Iris pigment epithelial cell (primary cell): Measurements from ENCODE around the gene LRRC47.
"Not testable (repeated sequence)": the region's sequence is repeated elsewhere in the genome, so short reads cannot be mapped to it uniquely, and the experiment has no call there.

Source experiments
- DNase-seq: peaks from one replicate; pipeline ENCODE4 v3.0.0-alpha.2; 2011; ENCODE audit warnings: low read depth

LRRC47 gene

GRCh38 chr1:3814771-3815561 lies 18.7 kb upstream of the LRRC47 start:
- no peak for DNase-seq

GRCh38 chr1:3814065-3814464 lies 17.8 kb upstream of the LRRC47 start:
- no peak for DNase-seq

- DNase-seq = no peak
Observed at GRCh38 chr1:3811595-3811911, 15.3 kb upstream of the LRRC47 start.

GRCh38 chr1:3810149-3810761 lies 14.0 kb upstream of the LRRC47 start:
- DNase-seq = not testable (repeated sequence)

- DNase-seq = no peak
Observed at GRCh38 chr1:3809680-3810079, 13.4 kb upstream of the LRRC47 start.

GRCh38 chr1:3807769-3808168 lies 11.5 kb upstream of the LRRC47 start:
- DNase-seq = no peak

GRCh38 chr1:3805038-3805437 lies 8.7 kb upstream of the LRRC47 start:
- no peak for DNase-seq

GRCh38 chr1:3804627-3804944 lies 8.3 kb upstream of the LRRC47 start:
- not testable (repeated sequence) for DNase-seq

GRCh38 chr1:3803905-3804626 lies 7.8 kb upstream of the LRRC47 start:
- no peak for DNase-seq

GRCh38 chr1:3800795-3801194 lies 4.5 kb upstream of the LRRC47 start:
- DNase-seq = not testable (repeated sequence)

GRCh38 chr1:3799976-3800685 lies 3.8 kb upstream of the LRRC47 start:
- no peak for DNase-seq

GRCh38 chr1:3795453-3796214 lies 664 bp downstream of the LRRC47 start:
- no peak for DNase-seq

- DNase-seq = no peak
Observed at GRCh38 chr1:3790952-3791351, 5.3 kb downstream of the LRRC47 start.

- no peak for DNase-seq
Observed at GRCh38 chr1:3790500-3790923, 5.8 kb downstream of the LRRC47 start.

- DNase-seq = no peak
Observed at GRCh38 chr1:3789421-3790300, 6.6 kb downstream of the LRRC47 start.

- no peak for DNase-seq
Observed at GRCh38 chr1:3788756-3789420, 7.4 kb downstream of the LRRC47 start.

GRCh38 chr1:3787745-3788605 lies 8.3 kb downstream of the LRRC47 start:
- DNase-seq = no peak

- DNase-seq = no peak
Observed at GRCh38 chr1:3787349-3787715, 9.0 kb downstream of the LRRC47 start.
